Measurements from ENCODE around the gene GPR65.
"Not testable (repeated sequence)": the region's sequence is repeated elsewhere in the genome, so short reads cannot be mapped to it uniquely, and the experiment has no call there.

The GPR65 gene

GRCh38 chr14:88004506-88005036, 364 bp upstream of the GPR65 start:
- no peak for DNase-seq (ENCODE audit: low spot score)

GRCh38 chr14:88005978-88006851, 1.3 kb downstream of the GPR65 start:
- no peak for DNase-seq (ENCODE audit: low spot score)

- no peak for DNase-seq (ENCODE audit: low spot score)
These were observed 2.7 kb downstream of the GPR65 start for GRCh38 chr14:88007608-88008007.

- no peak for DNase-seq (ENCODE audit: low spot score)
These were observed 3.3 kb downstream of the GPR65 start for GRCh38 chr14:88008039-88008742.

- DNase-seq (ENCODE audit: low spot score), result no peak
These were observed 4.6 kb downstream of the GPR65 start for GRCh38 chr14:88009486-88009885.

- no peak for DNase-seq (ENCODE audit: low spot score)
These were observed 5.4 kb downstream of the GPR65 start for GRCh38 chr14:88010331-88010730.

GRCh38 chr14:88012495-88012894, 7.6 kb downstream of the GPR65 start:
- no peak for DNase-seq (ENCODE audit: low spot score)

- DNase-seq (ENCODE audit: low spot score), result peak; percentile 76
These were observed 8.9 kb downstream of the GPR65 start for GRCh38 chr14:88013750-88014349.

- DNase-seq (ENCODE audit: low spot score), result no peak
These were observed 11.8 kb downstream of the GPR65 start for GRCh38 chr14:88016768-88017167.

- DNase-seq (ENCODE audit: low spot score), result no peak
These were observed 12.6 kb downstream of the GPR65 start for GRCh38 chr14:88017535-88017934.

GRCh38 chr14:88023658-88024187, 18.8 kb downstream of the GPR65 start:
- no peak for DNase-seq (ENCODE audit: low spot score)

GRCh38 chr14:88024252-88025086, 19.5 kb downstream of the GPR65 start:
- DNase-seq (ENCODE audit: low spot score), result not testable (repeated sequence)

GRCh38 chr14:88025313-88025712, 20.4 kb downstream of the GPR65 start:
- DNase-seq (ENCODE audit: low spot score), result no peak

- DNase-seq (ENCODE audit: low spot score), result no peak
These were observed 22.0 kb downstream of the GPR65 start for GRCh38 chr14:88026890-88027289.

GRCh38 chr14:88029500-88029899, 24.6 kb downstream of the GPR65 start:
- DNase-seq (ENCODE audit: low spot score), result no peak

- no peak for DNase-seq (ENCODE audit: low spot score)
These were observed 25.1 kb downstream of the GPR65 start for GRCh38 chr14:88030079-88030478.

GRCh38 chr14:88030892-88031291, 26.0 kb downstream of the GPR65 start:
- DNase-seq (ENCODE audit: low spot score), result no peak

- no peak for DNase-seq (ENCODE audit: low spot score)
These were observed 27.4 kb downstream of the GPR65 start for GRCh38 chr14:88032373-88032772.

- DNase-seq (ENCODE audit: low spot score), result no peak
These were observed 29.1 kb downstream of the GPR65 start for GRCh38 chr14:88034076-88034475.

GRCh38 chr14:88036422-88036821, 31.5 kb downstream of the GPR65 start:
- no peak for DNase-seq (ENCODE audit: low spot score)

GRCh38 chr14:88037325-88037724, 32.4 kb downstream of the GPR65 start:
- DNase-seq (ENCODE audit: low spot score), result no peak

- DNase-seq (ENCODE audit: low spot score), result no peak
These were observed 34.3 kb downstream of the GPR65 start for GRCh38 chr14:88039197-88039596.

Data from D341Med (cell line).